ENCODE data around the gene CNOT6L.
"Not testable (repeated sequence)": the region's sequence is repeated elsewhere in the genome, so short reads cannot be mapped to it uniquely, and the experiment has no call there.

The CNOT6L gene

GRCh38 chr4:77818602-77819403, at the start of gene CNOT6L:
TSS of gene CNOT6L (minus strand) at chr4:77819368. CDS start at chr4:77819308, 60 bp downstream.
- peak; percentile 55 for DNase-seq (ENCODE audit: low spot score)

GRCh38 chr4:77865259-77865658, 46.1 kb upstream of the CNOT6L start:
- DNase-seq (ENCODE audit: low spot score), result no peak

- not testable (repeated sequence) for DNase-seq (ENCODE audit: low spot score)
These were observed 44.2 kb upstream of the CNOT6L start for GRCh38 chr4:77863341-77863740.

GRCh38 chr4:77862478-77863216, 43.5 kb upstream of the CNOT6L start, which contains the start of gene MRPL1:
TSS of gene MRPL1 (plus strand) at chr4:77862830. CDS start at chr4:77862849, 19 bp downstream.
- peak; percentile 95 for DNase-seq (ENCODE audit: low spot score)

GRCh38 chr4:77861495-77861894, 42.3 kb upstream of the CNOT6L start:
- peak; percentile 68 for DNase-seq (ENCODE audit: low spot score)

- no peak for DNase-seq (ENCODE audit: low spot score)
These were observed 40.1 kb upstream of the CNOT6L start for GRCh38 chr4:77859256-77859655.

- DNase-seq (ENCODE audit: low spot score), result no peak
These were observed 37.0 kb upstream of the CNOT6L start for GRCh38 chr4:77856152-77856551.

GRCh38 chr4:77854431-77855111, 35.4 kb upstream of the CNOT6L start:
- DNase-seq (ENCODE audit: low spot score), result peak; percentile 65

- peak; percentile 75 for DNase-seq (ENCODE audit: low spot score)
These were observed 33.8 kb upstream of the CNOT6L start for GRCh38 chr4:77852892-77853495.

GRCh38 chr4:77849278-77849965, 30.3 kb upstream of the CNOT6L start:
- no peak for DNase-seq (ENCODE audit: low spot score)

GRCh38 chr4:77848508-77848907, 29.3 kb upstream of the CNOT6L start:
- no peak for DNase-seq (ENCODE audit: low spot score)

GRCh38 chr4:77845929-77846328, 26.8 kb upstream of the CNOT6L start:
- no peak for DNase-seq (ENCODE audit: low spot score)

GRCh38 chr4:77845400-77845799, 26.2 kb upstream of the CNOT6L start:
- DNase-seq (ENCODE audit: low spot score), result no peak

- DNase-seq (ENCODE audit: low spot score), result no peak
These were observed 25.2 kb upstream of the CNOT6L start for GRCh38 chr4:77844363-77844762.

GRCh38 chr4:77843628-77844027, 24.5 kb upstream of the CNOT6L start:
- peak; percentile 22 for DNase-seq (ENCODE audit: low spot score)

- DNase-seq (ENCODE audit: low spot score), result no peak
These were observed 15.2 kb upstream of the CNOT6L start for GRCh38 chr4:77834403-77834802.

- no peak for DNase-seq (ENCODE audit: low spot score)
These were observed 14.1 kb upstream of the CNOT6L start for GRCh38 chr4:77833126-77833724.

GRCh38 chr4:77827343-77827742, 8.2 kb upstream of the CNOT6L start:
- DNase-seq (ENCODE audit: low spot score), result no peak

- no peak for DNase-seq (ENCODE audit: low spot score)
These were observed 7.1 kb upstream of the CNOT6L start for GRCh38 chr4:77826275-77826674.

GRCh38 chr4:77821775-77822174, 2.6 kb upstream of the CNOT6L start:
- DNase-seq (ENCODE audit: low spot score), result peak; percentile 67

All from activated CD4-positive, alpha-beta T cell treated with anti-CD3 and anti-CD28 coated beads, Interleukin-2, Interleukin-4, amounts not matched to agents 100 ng/mL and 50 ng/mL, durations not matched to agents 16 hours and 8 hours (primary cell).